Measurements from ENCODE around the gene TAB2.

DNA sequence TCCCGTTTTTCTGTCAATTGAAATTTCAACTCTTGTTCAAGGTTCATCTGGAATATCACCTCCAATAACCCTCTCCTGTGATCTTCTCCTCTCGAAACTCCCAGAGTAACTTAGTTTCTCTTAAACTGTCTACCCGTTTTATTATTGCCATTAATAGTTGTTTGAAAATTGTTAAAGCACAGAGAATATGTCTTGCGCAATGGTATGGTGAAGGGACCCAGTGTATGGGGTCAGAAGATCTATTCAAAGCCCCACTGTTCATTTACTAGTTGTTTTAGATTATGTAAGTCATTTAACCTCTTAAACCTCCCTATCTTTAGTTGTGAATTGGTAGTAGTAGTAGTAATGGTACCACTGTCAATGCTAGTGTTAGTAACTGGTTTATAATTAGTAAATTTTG lies 6.2 kb upstream of the TAB2 start:
- no peak for TF ChIP-seq POLR2A (IDR thresholded peaks at IDR 0.05)
- TF ChIP-seq, protein P1, sequence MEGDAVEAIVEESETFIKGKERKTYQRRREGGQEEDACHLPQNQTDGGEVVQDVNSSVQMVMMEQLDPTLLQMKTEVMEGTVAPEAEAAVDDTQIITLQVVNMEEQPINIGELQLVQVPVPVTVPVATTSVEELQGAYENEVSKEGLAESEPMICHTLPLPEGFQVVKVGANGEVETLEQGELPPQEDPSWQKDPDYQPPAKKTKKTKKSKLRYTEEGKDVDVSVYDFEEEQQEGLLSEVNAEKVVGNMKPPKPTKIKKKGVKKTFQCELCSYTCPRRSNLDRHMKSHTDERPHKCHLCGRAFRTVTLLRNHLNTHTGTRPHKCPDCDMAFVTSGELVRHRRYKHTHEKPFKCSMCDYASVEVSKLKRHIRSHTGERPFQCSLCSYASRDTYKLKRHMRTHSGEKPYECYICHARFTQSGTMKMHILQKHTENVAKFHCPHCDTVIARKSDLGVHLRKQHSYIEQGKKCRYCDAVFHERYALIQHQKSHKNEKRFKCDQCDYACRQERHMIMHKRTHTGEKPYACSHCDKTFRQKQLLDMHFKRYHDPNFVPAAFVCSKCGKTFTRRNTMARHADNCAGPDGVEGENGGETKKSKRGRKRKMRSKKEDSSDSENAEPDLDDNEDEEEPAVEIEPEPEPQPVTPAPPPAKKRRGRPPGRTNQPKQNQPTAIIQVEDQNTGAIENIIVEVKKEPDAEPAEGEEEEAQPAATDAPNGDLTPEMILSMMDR (IDR thresholded peaks at IDR 0.05), result no peak

Measured in uterus (tissue), 2 donors.